HepG2 (cell line): Measurements from ENCODE around the gene CA10. TPM values are rescaled to one million over a fixed set of nuclear protein-coding genes. Genes with fewer than 3 reads are reported as not detected.

Experiments
- ATAC-seq: fragments of 200-7000 bp; cut with Tn5 transposase; 3 replicates; pipeline ENCODE4 v1.9.1; 2020; ENCODE audit warnings: mild to moderate bottlenecking, moderate library complexity
- BruUV-seq: library from RNA; stranded (reverse); fragments of 400-500 nt; replicated peaks from 2 replicates; lab custom pipeline; 2021; lab: Mats Ljungman, UMichigan
- CTCF ChIA-PET: fragments of 300-600 bp; formaldehyde crosslinking; extraction: SDS; loops from one replicate; lab custom pipeline; 2021; ENCODE audit warnings: low total read pairs, inconsistent platforms, low intra/inter-chr PET ratio; lab: Yijun Ruan, JAX
- POLR2A ChIA-PET: fragments of 350-600 bp; sonication (Branson Sonifier 250); formaldehyde crosslinking; loops from one replicate; lab custom pipeline; 2020; ENCODE audit warnings: antibody characterized with exemption, inconsistent platforms; lab: Yijun Ruan, JAX
- DNase-seq: peaks from one replicate; pipeline ENCODE4 v3.0.0-alpha.2; 2015; ENCODE audit warnings: low spot score
- FAIRE-seq: peaks from 3 replicates; lab custom pipeline; 2011; peaks lifted over from hg19 to GRCh38; lab: Jason Lieb, UNC
- H2AFZ ChIP-seq: one replicate; pipeline ENCODE4 v1.6.1; 2011; ENCODE audit warnings: low read length, inconsistent platforms
- H3K27ac ChIP-seq: fragments of 300-600 bp; 3 replicates; pipeline ENCODE4 v1.8.0; 2011; ENCODE audit warnings: mixed run types, mild to moderate bottlenecking, mixed read lengths, low read length, inconsistent platforms; ENCODE audit not compliant: insufficient read depth; ENCODE audit errors: extremely low read length
- H3K27me3 ChIP-seq, 2 experiments: fragments of 200-600 bp in 1 of 2; 2 replicates in 1 of 2; 3 replicates in 1 of 2; pipeline versions ENCODE4 v1.6.0 to v1.8.0; 2011; ENCODE audit warnings: low read length in 2 of 2, mild to moderate bottlenecking in 2 of 2, moderate library complexity in 2 of 2, inconsistent platforms in 1 of 2; ENCODE audit not compliant: insufficient read depth in 2 of 2, control insufficient read depth in 1 of 2
- H3K36me3 ChIP-seq, 2 experiments: fragments of 200-600 bp in 1 of 2; replicated peaks in 1 of 2; 2 replicates in 1 of 2; 3 replicates in 1 of 2; pipeline versions ENCODE4 v1.5.1 to v1.8.0; 2011; ENCODE audit warnings: low read length in 2 of 2, inconsistent platforms in 1 of 2; ENCODE audit not compliant: insufficient read depth in 2 of 2, control insufficient read depth in 1 of 2
- H3K4me1 ChIP-seq: 2 replicates; pipeline ENCODE4 v1.5.1; 2012; ENCODE audit warnings: low read length, inconsistent platforms; ENCODE audit not compliant: insufficient read depth
- H3K4me2 ChIP-seq: 2 replicates; pipeline ENCODE4 v1.6.0; 2011; ENCODE audit warnings: low read depth, low read length, inconsistent platforms
- H3K4me3 ChIP-seq, 3 experiments: fragments of 200-600 bp in 1 of 3; sonication (generic), shearing (Covaris generic) in 1 of 3; replicated peaks in 1 of 3; 2 replicates each; pipeline ENCODE4 v1.5.1; 2011 to 2016; ENCODE audit warnings: low read length in 3 of 3, inconsistent platforms in 2 of 3, low read depth in 2 of 3, mild to moderate bottlenecking in 2 of 3, control low read depth in 1 of 3, mixed read lengths in 1 of 3; ENCODE audit not compliant: insufficient read depth in 1 of 3
- H3K79me2 ChIP-seq: one replicate; pipeline ENCODE4 v1.6.1; 2011; ENCODE audit warnings: low read length, inconsistent platforms; ENCODE audit not compliant: insufficient read depth
- H3K9ac ChIP-seq: 2 replicates; pipeline ENCODE4 v1.6.0; 2011; ENCODE audit warnings: mild to moderate bottlenecking, low read depth, low read length, inconsistent platforms; ENCODE audit not compliant: insufficient read depth
- H3K9me3 ChIP-seq: 2 replicates; pipeline ENCODE4 v1.5.1; 2012; ENCODE audit warnings: mild to moderate bottlenecking, low read length
- H4K20me1 ChIP-seq: 2 replicates; pipeline ENCODE4 v1.6.0; 2011; ENCODE audit warnings: inconsistent platforms, mild to moderate bottlenecking, low read length, moderate library complexity; ENCODE audit not compliant: insufficient read depth
- ARNT ChIP-seq: fragments of 450-650 bp; IDR thresholded peaks from 2 replicates; pipeline ENCODE4 v1.6.1; 2017
- BORCS8-MEF2B ChIP-seq: sonication (generic); formaldehyde crosslinking; IDR thresholded peaks from 2 replicates; pipeline ENCODE4 v1.8.0; 2022; ENCODE audit warnings: mild to moderate bottlenecking, missing genetic modification reagents
- CHD2 ChIP-seq: IDR thresholded peaks from 2 replicates; pipeline ENCODE4 v1.6.1; 2011; ENCODE audit warnings: low read depth, low read length, improper control_type of control experiment
- PAWR ChIP-seq: sonication (generic); formaldehyde crosslinking; IDR thresholded peaks from 2 replicates; pipeline ENCODE4 v1.4.0; 2020; ENCODE audit warnings: missing genetic modification reagents, mild to moderate bottlenecking, borderline replicate concordance
- SALL2 ChIP-seq: sonication (generic); formaldehyde crosslinking; IDR thresholded peaks from 2 replicates; pipeline ENCODE4 v1.8.1; 2023; ENCODE audit warnings: mild to moderate bottlenecking, missing genetic modification reagents, inconsistent platforms
- TBL1XR1 ChIP-seq: fragments of 150-350 bp; IDR thresholded peaks from 2 replicates; pipeline ENCODE4 v1.6.1; 2014; ENCODE audit warnings: borderline replicate concordance, low read length; ENCODE audit not compliant: partially characterized antibody
- TMF1 ChIP-seq: sonication (generic); formaldehyde crosslinking; IDR thresholded peaks from 2 replicates; pipeline ENCODE4 v1.8.1; 2022; ENCODE audit warnings: low read depth, missing genetic modification reagents
- ZBTB8A ChIP-seq: sonication (generic); formaldehyde crosslinking; IDR thresholded peaks from 2 replicates; pipeline ENCODE4 v1.4.0; 2020; ENCODE audit warnings: mild to moderate bottlenecking, low read depth, missing genetic modification reagents, borderline replicate concordance
- ZFY ChIP-seq: sonication (generic); formaldehyde crosslinking; IDR thresholded peaks from 2 replicates; pipeline ENCODE4 v1.4.0; 2020; ENCODE audit warnings: missing genetic modification reagents
- ZNF263 ChIP-seq: sonication (generic); formaldehyde crosslinking; IDR thresholded peaks from 2 replicates; pipeline ENCODE4 v1.4.0; 2020; ENCODE audit warnings: missing genetic modification reagents
- ZNF331 ChIP-seq: sonication (generic); formaldehyde crosslinking; IDR thresholded peaks from 2 replicates; pipeline ENCODE4 v1.4.0; 2020; ENCODE audit warnings: missing genetic modification reagents
- ZNF407 ChIP-seq: sonication (generic); formaldehyde crosslinking; IDR thresholded peaks from one replicate; pipeline ENCODE4 v1.5.1; 2020; ENCODE audit warnings: mild to moderate bottlenecking, missing genetic modification reagents; ENCODE audit errors: not compliant biosample characterization
- ZSCAN12 ChIP-seq: sonication (generic); formaldehyde crosslinking; IDR thresholded peaks from 2 replicates; pipeline ENCODE4 v1.9.0; 2021; ENCODE audit warnings: mild to moderate bottlenecking, missing genetic modification reagents
- WGBS: methylation state at CpG from one replicate; pipeline ENCODE4 v1.1.6; 2017; ENCODE audit warnings: low lambda C conversion rate; 5-methylcytosine and 5-hydroxymethylcytosine counted together
- in situ Hi-C: cut with HindIII; loops from 2 replicates; pipeline ENCODE4 v1.10.0; 2017; ENCODE audit warnings: low pct_unique_long_range_greater_than_20kb; ENCODE audit not compliant: extremely low pct_ligation_motif_present
- intact Hi-C: fragments of 100-400 bp; cut with micrococcal nuclease; formaldehyde crosslinking; loops from one replicate; pipeline ENCODE4 v1.10.0; 2022; ENCODE audit not compliant: unreplicated experiment
- polyA plus RNA-seq, 8 experiments: library from polyadenylated mRNA; depleted of rRNA in 3 of 8; stranded (reverse) in 7 of 8; unstranded in 1 of 8; fragments of >200 nt; fragmentation: Illumina TruSeq in 4 of 8; extraction: Trizol in 4 of 8; gene quantifications; 2 replicates each; pipeline versions ENCODE4 v1.2.1 to v1.2.3, GENCODE V29; 2011 to 2016; ENCODE audit warnings: low read depth in 4 of 8, missing spikeins in 1 of 8, mixed read lengths in 1 of 8; ENCODE audit not compliant: insufficient read depth in 1 of 8
- total RNA-seq, 5 experiments: library from RNA; depleted of rRNA; stranded (reverse); fragments of >200 nt; fragmentation: Illumina TruSeq; extraction: Trizol; gene quantifications; 2 replicates each; pipeline ENCODE4 v1.2.3, GENCODE V29; 2016; ENCODE audit warnings: low read depth in 1 of 5

Gene CA10
- total and polyA plus RNA-seq, 2 of the 13 experiments (the other 11 are each of a cell fraction or from before 2014, with no cell fraction given): not detected

- Histone ChIP-seq H3K27ac (no peak overlapping the region), H3K4me1 (no peaks in the 10 kb centered on the region), H3K9me3 (no peaks in the 10 kb centered on the region), H3K4me3 (no peak overlapping the region), H4K20me1 (no peaks in the 10 kb centered on the region), H3K27me3 (no peaks in the 10 kb centered on the region), H3K79me2 (no peaks in the 10 kb centered on the region), H3K4me2 (no peak overlapping the region), H2AFZ (no peak overlapping the region), H3K36me3 (no peaks in the 10 kb centered on the region), H3K9ac (no peak overlapping the region)
- in situ Hi-C loops (no loop called here), intact Hi-C loops (no loop called here)
- CTCF ChIA-PET: no interaction called here
- FAIRE-seq: no peak
- POLR2A ChIA-PET: no interaction called here
- WGBS: 0% methylated on average over 1 of the region's 1 CpG
- no peak for DNase-seq
- ATAC-seq: no peak
- no peak for TF ChIP-seq BORCS8-MEF2B (CRISPR knock-in tag)
- BruUV-seq: no TSS peak
Observed at GRCh38 chr17:52134641-52135040, 23.9 kb downstream of the CA10 start.

GRCh38 chr17:52128721-52129120, 29.8 kb downstream of the CA10 start:
- ATAC-seq: no peak
- Histone ChIP-seq H3K27me3 (no peaks in the 10 kb centered on the region), H2AFZ (no peak overlapping the region), H3K27ac (no peak overlapping the region), H3K36me3 (no peaks in the 10 kb centered on the region), H3K4me3 (no peak overlapping the region), H3K9me3 (no peaks in the 10 kb centered on the region), H3K9ac (no peak overlapping the region), H3K79me2 (no peaks in the 10 kb centered on the region), H3K4me1 (no peaks in the 10 kb centered on the region), H4K20me1 (no peaks in the 10 kb centered on the region), H3K4me2 (no peak overlapping the region)
- POLR2A ChIA-PET: no interaction called here
- CTCF ChIA-PET: no interaction called here
- WGBS: 0% methylated on average over 2 of the region's 2 CpGs
- BruUV-seq: no TSS peak
- in situ Hi-C loops (no loop called here), intact Hi-C loops (no loop called here)
- no peak for FAIRE-seq
- no peak for DNase-seq
- TF ChIP-seq TMF1 (CRISPR knock-in tag): no peak
- TF ChIP-seq SALL2 (CRISPR knock-in tag): no peak
- no peak for TF ChIP-seq ZSCAN12 (CRISPR knock-in tag)
- no peak for TF ChIP-seq ZNF263 (CRISPR knock-in tag)
- no peak for TF ChIP-seq TBL1XR1
- TF ChIP-seq PAWR (CRISPR knock-in tag): no peak
- no peak for TF ChIP-seq ZBTB8A (CRISPR knock-in tag)
- no peak for TF ChIP-seq CHD2
- no peak for TF ChIP-seq ZNF331 (CRISPR knock-in tag)
- no peak for TF ChIP-seq ARNT
- no peak for TF ChIP-seq ZNF407
- TF ChIP-seq ZFY: no peak
